ENCODE data around the gene PNPLA2.

DNA sequence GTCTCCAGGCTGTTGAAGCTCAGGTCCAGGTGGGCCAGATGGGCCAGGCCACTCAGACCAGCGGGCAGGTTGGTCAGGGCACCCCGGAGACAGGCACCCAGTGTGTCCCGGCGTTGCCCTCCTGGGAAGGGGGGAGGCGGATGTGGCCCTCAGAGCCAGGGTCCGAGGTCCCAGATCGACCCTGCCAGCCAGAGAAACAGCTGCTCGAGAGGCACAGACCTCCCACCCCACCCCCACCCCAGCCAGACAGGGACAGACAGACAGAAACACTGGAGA, 15.3 kb upstream of the PNPLA2 start:
- TF ChIP-seq POLR2A (IDR thresholded peaks at IDR 0.05; ENCODE audit: low read length) (no peak), GATA1 (IDR thresholded peaks at IDR 0.05; ENCODE audit: low read depth, low read length) (no peak)
